Stimulated activated CD4-positive, alpha-beta T cell treated with anti-CD3 and anti-CD28 coated beads, Interleukin-15, amount 100 ng/mL, for 48 hours (primary cell): ENCODE data around the gene AMPH.
"Not testable (repeated sequence)": the region's sequence is repeated elsewhere in the genome, so short reads cannot be mapped to it uniquely, and the experiment has no call there.

Experiments used
- DNase-seq, 2 donors: peaks; one replicate each; pipeline ENCODE4 v3.0.0-alpha.2; 2020; ENCODE audit warnings: low read depth in 2 of 2

The AMPH gene

GRCh38 chr7:38350777-38351176 is 280.4 kb downstream of the AMPH start:
- not testable (repeated sequence) for DNase-seq

- DNase-seq, result peak in 1 of 2 donors; percentile 45
These were observed 281.1 kb downstream of the AMPH start for GRCh38 chr7:38349869-38350583.

- not testable (repeated sequence) for DNase-seq
These were observed 281.9 kb downstream of the AMPH start for GRCh38 chr7:38349126-38349795.

- not testable (repeated sequence) for DNase-seq
These were observed 285.6 kb downstream of the AMPH start for GRCh38 chr7:38345299-38346172.

GRCh38 chr7:38344741-38345140 is 286.4 kb downstream of the AMPH start:
- DNase-seq, result not testable (repeated sequence)

GRCh38 chr7:38342135-38342534 is 289.0 kb downstream of the AMPH start:
- DNase-seq, result not testable (repeated sequence)

- DNase-seq, result not testable (repeated sequence)
These were observed 289.9 kb downstream of the AMPH start for GRCh38 chr7:38341172-38341705.

GRCh38 chr7:38339953-38340819 is 291.0 kb downstream of the AMPH start:
- no peak for DNase-seq

GRCh38 chr7:38336148-38336515 is 295.0 kb downstream of the AMPH start:
- not testable (repeated sequence) for DNase-seq

GRCh38 chr7:38335492-38336147 is 295.6 kb downstream of the AMPH start:
- peak; percentile 67 to 79 for DNase-seq

- DNase-seq, result no peak
These were observed 296.1 kb downstream of the AMPH start for GRCh38 chr7:38335128-38335491.

- no peak for DNase-seq
These were observed 297.0 kb downstream of the AMPH start for GRCh38 chr7:38334163-38334562.
